Endothelial cell of umbilical vein (primary cell): ENCODE data around the gene RETREG2. TPM values are rescaled to one million over a fixed set of nuclear protein-coding genes. Genes with fewer than 3 reads are reported as not detected.

Source experiments
- BruUV-seq: library from RNA; stranded (reverse); fragments of 400-500 nt; replicated peaks from 2 replicates; lab custom pipeline; 2021; lab: Mats Ljungman, UMichigan
- CTCF ChIA-PET: fragments of 300-600, 350-600 bp; sonication (Branson Sonifier 250); formaldehyde crosslinking; loops from one replicate; lab custom pipeline; 2021; ENCODE audit warnings: antibody characterized with exemption, inconsistent platforms; lab: Charles Lee
- POLR2A ChIA-PET: fragments of 300-600, 350-600 bp; sonication (Branson Sonifier 250); formaldehyde crosslinking; loops from one replicate; lab custom pipeline; 2021; ENCODE audit warnings: antibody characterized with exemption, inconsistent platforms; lab: Charles Lee
- DNase-seq: peaks from one replicate; pipeline ENCODE4 v3.0.0-alpha.2; 2011; ENCODE audit warnings: low read depth, low spot score
- FAIRE-seq: peaks from 2 replicates; lab custom pipeline; 2011; peaks lifted over from hg19 to GRCh38; lab: Jason Lieb, UNC
- H2AFZ ChIP-seq: 2 replicates; pipeline ENCODE4 v1.6.0; 2012; ENCODE audit warnings: low read depth, low read length, control low read depth, inconsistent platforms
- H3K27ac ChIP-seq: 2 replicates; pipeline ENCODE4 v1.5.1; 2011; ENCODE audit warnings: low read depth, mild to moderate bottlenecking, control low read depth, low read length, moderate library complexity; ENCODE audit not compliant: insufficient read depth
- H3K27me3 ChIP-seq, 2 experiments: 2 replicates each; pipeline versions ENCODE4 v1.6.0 to v1.6.1; 2011; ENCODE audit warnings: low read length in 2 of 2, mixed read lengths in 1 of 2; ENCODE audit not compliant: control insufficient read depth in 2 of 2, insufficient read depth in 2 of 2
- H3K36me3 ChIP-seq, 2 experiments: 2 replicates in 1 of 2; 3 replicates in 1 of 2; pipeline ENCODE4 v1.5.1; 2011; ENCODE audit warnings: low read length in 2 of 2, mild to moderate bottlenecking in 1 of 2, moderate library complexity in 1 of 2; ENCODE audit not compliant: control insufficient read depth in 2 of 2, insufficient read depth in 2 of 2; ENCODE audit errors: extremely low read depth in 1 of 2
- H3K4me1 ChIP-seq: 3 replicates; pipeline ENCODE4 v1.5.1; 2011; ENCODE audit warnings: mild to moderate bottlenecking, low read length; ENCODE audit not compliant: control insufficient read depth, insufficient read depth; ENCODE audit errors: extremely low read depth
- H3K4me2 ChIP-seq: 2 replicates; pipeline ENCODE4 v1.6.1; 2011; ENCODE audit warnings: low read length, control low read depth, mixed read lengths; ENCODE audit not compliant: insufficient read depth
- H3K4me3 ChIP-seq, 3 experiments: fragments of 200-600 bp in 1 of 3; sonication (generic), shearing (Covaris generic) in 1 of 3; replicated peaks in 1 of 3; 2 replicates each; pipeline ENCODE4 v1.5.1; 2011 to 2016; ENCODE audit warnings: control low read depth in 3 of 3, low read length in 3 of 3, mild to moderate bottlenecking in 2 of 3, inconsistent platforms in 1 of 3, low read depth in 1 of 3, moderate library complexity in 1 of 3; ENCODE audit not compliant: insufficient read depth in 1 of 3
- H3K79me2 ChIP-seq: 2 replicates; pipeline ENCODE4 v1.6.0; 2012; ENCODE audit warnings: low read length, inconsistent platforms; ENCODE audit not compliant: control insufficient read depth, insufficient read depth
- H3K9ac ChIP-seq: replicated peaks from 2 replicates; pipeline ENCODE3; 2011; ENCODE audit warnings: low read length, control low read depth; ENCODE audit not compliant: insufficient read depth; ENCODE audit errors: extremely low read depth
- H3K9me1 ChIP-seq: replicated peaks from 3 replicates; pipeline ENCODE4 v1.6.0; 2011; ENCODE audit warnings: mild to moderate bottlenecking, low read length; ENCODE audit not compliant: control insufficient read depth, insufficient read depth; ENCODE audit errors: extremely low read depth
- H3K9me3 ChIP-seq: replicated peaks from 2 replicates; pipeline ENCODE4 v1.5.1; 2012; ENCODE audit warnings: low read length, inconsistent platforms; ENCODE audit not compliant: control insufficient read depth, insufficient read depth
- H4K20me1 ChIP-seq: replicated peaks from 2 replicates; pipeline ENCODE3; 2011; ENCODE audit warnings: mild to moderate bottlenecking, low read length; ENCODE audit not compliant: control insufficient read depth, insufficient read depth; ENCODE audit errors: extremely low read depth
- FOS ChIP-seq: IDR thresholded peaks from 2 replicates; pipeline ENCODE4 v1.6.1; 2011; ENCODE audit warnings: mild to moderate bottlenecking, low read length, moderate library complexity, borderline replicate concordance; ENCODE audit not compliant: insufficient read depth
- GATA2 ChIP-seq: IDR thresholded peaks from 2 replicates; pipeline ENCODE4 v1.7.0; 2011; ENCODE audit warnings: low read depth, mild to moderate bottlenecking, moderate library complexity, mixed read lengths, low read length; ENCODE audit not compliant: insufficient read length, insufficient read depth
- MYC ChIP-seq: IDR thresholded peaks from one replicate; pipeline ENCODE4 v1.6.1; 2011; ENCODE audit warnings: mild to moderate bottlenecking, low read depth, low read length
- POLR2A ChIP-seq: IDR thresholded peaks from 2 replicates; pipeline ENCODE4 v1.6.1; 2012; ENCODE audit warnings: low read depth, mild to moderate bottlenecking, control low read depth, low read length
- POLR2AphosphoS5 ChIP-seq: IDR thresholded peaks from 2 replicates; pipeline ENCODE4 v1.6.1; 2012; ENCODE audit warnings: low read depth, mild to moderate bottlenecking, control low read depth, low read length, moderate library complexity; ENCODE audit not compliant: insufficient read depth
- dilution Hi-C: fragments of 300-500 bp; cut with MboI; formaldehyde crosslinking; loops from one replicate; pipeline ENCODE4 v1.15.0; 2019; ENCODE audit warnings: low sequenced_read_pairs; ENCODE audit not compliant: extremely low pct_ligation_motif_present
- intact Hi-C: fragments of 100-400 bp; cut with micrococcal nuclease; formaldehyde crosslinking; loops from one replicate; pipeline ENCODE4 v1.10.0; 2022
- polyA plus RNA-seq, 4 experiments: library from polyadenylated mRNA; depleted of rRNA in 3 of 4; stranded (reverse) in 3 of 4; unstranded in 1 of 4; fragments of >200 nt; gene quantifications; 2 replicates each; pipeline versions ENCODE4 v1.2.1 to v1.2.3, GENCODE V29; 2011 to 2012; ENCODE audit warnings: missing spikeins in 1 of 4
- total RNA-seq: library from RNA; stranded (reverse); gene quantifications from 2 replicates; pipeline ENCODE4 v1.2.3, GENCODE V29; 2021
- TF ChIP-seq, protein P1 (sequence below), 2 donors: IDR thresholded peaks; 1 replicate in 1 of 2; 2 replicates in 1 of 2; pipeline ENCODE4 v1.5.1; 2011; ENCODE audit warnings: low read length in 2 of 2, mild to moderate bottlenecking in 2 of 2, moderate library complexity in 2 of 2, control low read depth in 1 of 2, inconsistent platforms in 1 of 2, low read depth in 1 of 2; ENCODE audit not compliant: insufficient read depth in 1 of 2; ENCODE audit errors: extremely low read depth in 1 of 2
- TF ChIP-seq, protein P2 (sequence below): IDR thresholded peaks from 2 replicates; pipeline ENCODE4 v1.6.1; 2011; ENCODE audit not compliant: insufficient read depth, insufficient read length

Gene RETREG2
- total and polyA plus RNA-seq, 2 donors (not counting 3 experiments of a cell fraction or from before 2014, with no cell fraction given) = 59.5 to 76.1 TPM

DNA sequence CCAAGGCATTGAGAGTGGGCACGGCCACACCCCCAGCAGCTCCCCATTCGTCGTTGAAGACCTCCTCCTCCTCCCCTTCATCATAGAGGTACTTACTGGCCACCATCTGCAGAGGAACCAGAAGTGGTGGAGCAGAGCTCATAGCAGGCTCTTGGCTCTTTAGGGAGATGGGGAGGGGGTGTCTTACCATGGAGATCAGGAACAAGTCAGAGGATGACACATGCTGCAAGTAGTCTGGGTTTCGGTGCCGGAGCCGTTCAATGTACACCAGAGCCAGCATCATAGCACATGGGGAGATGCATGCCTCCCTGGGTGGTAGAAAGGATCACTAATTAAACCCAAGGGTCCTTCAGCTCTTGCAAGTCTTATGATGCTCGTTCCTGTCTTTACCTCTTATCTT, 3.3 kb upstream of the RETREG2 start:
- Histone ChIP-seq H3K36me3 (peaks cover 2 to 19% of the 10 kb centered on the region in 2 experiments), H3K27ac (no peak overlapping the region), H3K4me3 (no peak overlapping the region), H3K27me3 (no peaks in the 10 kb centered on the region), H3K9me3 (no peaks in the 10 kb centered on the region), H3K9me1 (no peaks in the 10 kb centered on the region), H4K20me1 (peaks cover 3% of the 10 kb centered on the region), H3K79me2 (peaks cover 20% of the 10 kb centered on the region), H3K4me2 (no peak overlapping the region), H3K9ac (no peak overlapping the region), H2AFZ (no peak overlapping the region), H3K4me1 (peaks cover 18% of the 10 kb centered on the region)
- FAIRE-seq (no peak), DNase-seq (no peak)
- no TSS peak for BruUV-seq
- dilution Hi-C loops = no loop called here
- POLR2A ChIA-PET = no interaction called here
- TF ChIP-seq, protein P1, sequence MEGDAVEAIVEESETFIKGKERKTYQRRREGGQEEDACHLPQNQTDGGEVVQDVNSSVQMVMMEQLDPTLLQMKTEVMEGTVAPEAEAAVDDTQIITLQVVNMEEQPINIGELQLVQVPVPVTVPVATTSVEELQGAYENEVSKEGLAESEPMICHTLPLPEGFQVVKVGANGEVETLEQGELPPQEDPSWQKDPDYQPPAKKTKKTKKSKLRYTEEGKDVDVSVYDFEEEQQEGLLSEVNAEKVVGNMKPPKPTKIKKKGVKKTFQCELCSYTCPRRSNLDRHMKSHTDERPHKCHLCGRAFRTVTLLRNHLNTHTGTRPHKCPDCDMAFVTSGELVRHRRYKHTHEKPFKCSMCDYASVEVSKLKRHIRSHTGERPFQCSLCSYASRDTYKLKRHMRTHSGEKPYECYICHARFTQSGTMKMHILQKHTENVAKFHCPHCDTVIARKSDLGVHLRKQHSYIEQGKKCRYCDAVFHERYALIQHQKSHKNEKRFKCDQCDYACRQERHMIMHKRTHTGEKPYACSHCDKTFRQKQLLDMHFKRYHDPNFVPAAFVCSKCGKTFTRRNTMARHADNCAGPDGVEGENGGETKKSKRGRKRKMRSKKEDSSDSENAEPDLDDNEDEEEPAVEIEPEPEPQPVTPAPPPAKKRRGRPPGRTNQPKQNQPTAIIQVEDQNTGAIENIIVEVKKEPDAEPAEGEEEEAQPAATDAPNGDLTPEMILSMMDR (IDR thresholded peaks at IDR 0.05; ENCODE audit: extremely low read depth in 1 of 2, insufficient read depth in 1 of 2, low read depth in 1 of 2, low read length in 2 of 2) = no peak
- TF ChIP-seq POLR2A (no peak), FOS (no peak), POLR2AphosphoS5 (no peak)
- intact Hi-C loops = loop anchor here (5.0 kb wide), 1 partner anchor 608 kb away; the partner anchor contains the start of genes CNOT9 and USP37
- CTCF ChIA-PET = interaction anchor here (1.0 to 3.4 kb wide), 6 partner anchors 19 to 120 kb away, joined by 3 to 18 read pairs (median 10); partner anchors contain the start of genes ANKZF1, ATG9A, DNAJB2 and ZFAND2B

- no peak overlapping the region for H3K9ac ChIP-seq
- intact Hi-C loops = loop anchor here (5.0 kb wide), 1 partner anchor 608 kb away; the partner anchor contains the start of genes CNOT9 and USP37
Observed at GRCh38 chr2:219175486-219175885, 2.6 kb upstream of the RETREG2 start.

More at GRCh38 chr2:219175486-219175885, 2.6 kb upstream of the RETREG2 start:
- Histone ChIP-seq H3K27me3 (no peaks in the 10 kb centered on the region), H3K36me3 (peaks cover 4 to 22% of the 10 kb centered on the region in 2 experiments), H3K4me1 (peaks cover 18% of the 10 kb centered on the region), H3K79me2 (peaks cover 22% of the 10 kb centered on the region), H4K20me1 (peaks cover 3% of the 10 kb centered on the region), H3K9me3 (no peaks in the 10 kb centered on the region), H3K9me1 (no peaks in the 10 kb centered on the region), H3K4me3 (peak overlapping the region in 1 of 3 experiments; percentile 81), H3K4me2 (peak overlapping the region; percentile 95), H3K27ac (no peak overlapping the region), H2AFZ (no peak overlapping the region)
- no TSS peak for BruUV-seq
- CTCF ChIA-PET = interaction anchor here (1.2 to 3.4 kb wide), 7 partner anchors 21 to 120 kb away, joined by 3 to 18 read pairs (median 9); partner anchors contain the start of genes ANKZF1, ATG9A, DNAJB2 and ZFAND2B
- DNase-seq (no peak), FAIRE-seq (no peak)
- no peak for TF ChIP-seq POLR2A
- no peak for TF ChIP-seq GATA2
- TF ChIP-seq, protein P2, sequence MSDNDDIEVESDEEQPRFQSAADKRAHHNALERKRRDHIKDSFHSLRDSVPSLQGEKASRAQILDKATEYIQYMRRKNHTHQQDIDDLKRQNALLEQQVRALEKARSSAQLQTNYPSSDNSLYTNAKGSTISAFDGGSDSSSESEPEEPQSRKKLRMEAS = no peak
- TF ChIP-seq MYC = no peak
- POLR2A ChIA-PET = interaction anchor here (0.6 to 1.2 kb wide), 2 partner anchors 54 to 62 kb away, joined by 3 to 5 read pairs; partner anchors contain the start of genes ANKZF1 and ATG9A
- dilution Hi-C loops = no loop called here
